Nephron progenitor cell (in vitro differentiated cells): ENCODE data around the gene KIF24.

ENCODE experiments used
- DNase-seq: peaks from one replicate; pipeline ENCODE4 v3.0.0; 2021
- H3K27ac Mint-ChIP-seq: 2 replicates; pipeline ENCODE4 v1.8.0; 2021; ENCODE audit warnings: mild to moderate bottlenecking, moderate library complexity, mixed read lengths
- H3K27me3 Mint-ChIP-seq: 2 replicates; pipeline ENCODE4 v1.8.0; 2021; ENCODE audit warnings: mild to moderate bottlenecking, low read depth, mixed read lengths; ENCODE audit not compliant: poor library complexity
- H3K36me3 Mint-ChIP-seq: 2 replicates; pipeline ENCODE4 v1.8.0; 2021; ENCODE audit warnings: low read depth, mixed read lengths
- H3K4me1 Mint-ChIP-seq: 2 replicates; pipeline ENCODE4 v1.8.0; 2021; ENCODE audit warnings: mixed read lengths
- H3K4me3 Mint-ChIP-seq: 2 replicates; pipeline ENCODE4 v1.8.0; 2021; ENCODE audit warnings: mild to moderate bottlenecking, moderate library complexity, mixed read lengths
- H3K9me3 Mint-ChIP-seq: 2 replicates; pipeline ENCODE4 v1.8.0; 2021; ENCODE audit warnings: mild to moderate bottlenecking, moderate library complexity, mixed read lengths
- TF ChIP-seq, protein P1 (sequence below): fragments of 200-600 bp; sonication (generic); IDR thresholded peaks from 2 replicates; pipeline ENCODE4 v1.5.0; 2021; ENCODE audit warnings: antibody characterized with exemption

Gene KIF24

DNA sequence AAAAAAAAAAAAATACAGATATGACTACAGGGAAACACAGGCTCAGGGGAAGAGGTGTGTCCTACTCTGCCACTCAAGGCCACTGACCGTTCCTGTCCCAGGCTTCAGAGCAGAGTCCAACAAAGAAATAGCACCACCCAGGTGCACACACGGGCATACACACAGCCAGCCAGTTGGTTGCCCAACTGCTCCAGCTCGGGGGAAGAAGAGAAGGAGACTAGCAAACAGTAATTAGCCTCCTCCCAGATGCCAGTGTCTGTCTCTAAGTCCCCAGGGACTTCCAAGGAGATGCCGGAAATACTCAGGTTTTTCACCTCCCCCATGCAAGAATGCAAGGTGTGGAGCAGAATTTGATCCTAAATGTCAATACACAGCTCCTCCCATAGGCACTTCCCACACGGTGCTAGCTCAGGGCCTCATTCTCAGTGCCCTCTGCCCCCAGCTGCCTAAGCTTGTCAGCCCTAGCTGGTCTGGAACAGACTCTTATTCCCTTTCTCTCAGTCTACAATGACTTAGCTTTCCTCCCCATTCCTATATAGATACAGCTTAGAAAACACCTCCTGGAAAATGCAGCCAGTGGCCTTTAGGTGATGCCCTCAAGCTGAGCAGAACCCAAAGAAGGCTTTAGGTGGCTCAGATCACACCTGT, 46.0 kb upstream of the KIF24 start:
- Mint-ChIP-seq H3K4me3 (peak overlapping the region; percentile 87), H3K4me1 (peaks cover 38% of the 10 kb centered on the region), H3K27me3 (peaks cover 50% of the 10 kb centered on the region), H3K36me3 (peaks cover 30% of the 10 kb centered on the region), H3K9me3 (peaks cover 18% of the 10 kb centered on the region), H3K27ac (no peak overlapping the region)
- TF ChIP-seq, protein P1, sequence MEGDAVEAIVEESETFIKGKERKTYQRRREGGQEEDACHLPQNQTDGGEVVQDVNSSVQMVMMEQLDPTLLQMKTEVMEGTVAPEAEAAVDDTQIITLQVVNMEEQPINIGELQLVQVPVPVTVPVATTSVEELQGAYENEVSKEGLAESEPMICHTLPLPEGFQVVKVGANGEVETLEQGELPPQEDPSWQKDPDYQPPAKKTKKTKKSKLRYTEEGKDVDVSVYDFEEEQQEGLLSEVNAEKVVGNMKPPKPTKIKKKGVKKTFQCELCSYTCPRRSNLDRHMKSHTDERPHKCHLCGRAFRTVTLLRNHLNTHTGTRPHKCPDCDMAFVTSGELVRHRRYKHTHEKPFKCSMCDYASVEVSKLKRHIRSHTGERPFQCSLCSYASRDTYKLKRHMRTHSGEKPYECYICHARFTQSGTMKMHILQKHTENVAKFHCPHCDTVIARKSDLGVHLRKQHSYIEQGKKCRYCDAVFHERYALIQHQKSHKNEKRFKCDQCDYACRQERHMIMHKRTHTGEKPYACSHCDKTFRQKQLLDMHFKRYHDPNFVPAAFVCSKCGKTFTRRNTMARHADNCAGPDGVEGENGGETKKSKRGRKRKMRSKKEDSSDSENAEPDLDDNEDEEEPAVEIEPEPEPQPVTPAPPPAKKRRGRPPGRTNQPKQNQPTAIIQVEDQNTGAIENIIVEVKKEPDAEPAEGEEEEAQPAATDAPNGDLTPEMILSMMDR: no peak
- no peak for DNase-seq

DNA sequence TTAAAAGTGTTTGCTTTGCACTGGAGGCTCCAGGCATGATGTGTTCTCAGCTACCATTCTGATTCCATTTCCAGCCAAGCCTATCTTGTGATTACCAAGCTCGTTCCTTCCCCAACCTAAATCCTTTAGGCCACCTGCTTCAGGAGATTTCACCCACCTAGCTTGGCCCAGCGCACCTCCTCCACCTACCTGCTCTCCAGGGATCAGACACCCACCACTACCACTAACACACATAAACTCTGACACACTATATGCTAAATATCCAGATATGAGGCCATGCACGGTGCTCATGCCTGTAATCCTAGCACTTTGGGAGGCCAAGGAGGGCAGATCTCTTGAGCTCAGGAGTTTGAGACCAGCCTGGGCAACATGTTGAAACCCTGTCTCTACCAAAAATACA, 45.3 kb upstream of the KIF24 start:
- H3K4me3 Mint-ChIP-seq: no peak overlapping the region

DNA sequence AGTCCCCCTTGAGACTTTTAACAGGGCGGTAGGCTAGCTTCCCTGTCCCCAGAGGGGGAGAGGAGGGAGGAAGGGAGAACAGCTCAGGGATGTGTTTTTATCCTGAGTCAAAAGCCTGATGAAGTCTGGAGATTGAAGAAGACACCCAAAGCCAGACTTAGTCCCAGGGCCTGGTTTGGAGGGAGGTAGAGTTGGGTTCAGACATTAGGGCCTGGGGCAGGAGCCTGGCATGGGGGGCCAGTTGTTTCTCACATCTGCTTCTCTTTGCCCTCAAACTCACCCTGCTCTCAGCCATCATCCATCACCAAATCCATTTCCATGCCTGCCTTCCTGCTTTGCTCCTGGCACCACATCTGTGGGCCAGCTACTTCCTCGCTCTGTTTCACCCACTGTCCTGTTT, 44.7 kb upstream of the KIF24 start:
- TF ChIP-seq, protein P1: no peak
- no peak for DNase-seq
- Mint-ChIP-seq H3K9me3 (peaks cover 26% of the 10 kb centered on the region), H3K36me3 (peaks cover 37% of the 10 kb centered on the region), H3K4me3 (no peak overlapping the region), H3K27me3 (peaks cover 38% of the 10 kb centered on the region), H3K27ac (no peak overlapping the region), H3K4me1 (peaks cover 32% of the 10 kb centered on the region)

More for the DNA sequence above, 45.3 kb upstream of the KIF24 start:
- no peak for DNase-seq
- Mint-ChIP-seq H3K4me1 (peaks cover 35% of the 10 kb centered on the region), H3K9me3 (peaks cover 20% of the 10 kb centered on the region), H3K36me3 (peaks cover 34% of the 10 kb centered on the region), H3K27me3 (peaks cover 43% of the 10 kb centered on the region), H3K27ac (no peak overlapping the region)
- TF ChIP-seq, protein P1: no peak

DNA sequence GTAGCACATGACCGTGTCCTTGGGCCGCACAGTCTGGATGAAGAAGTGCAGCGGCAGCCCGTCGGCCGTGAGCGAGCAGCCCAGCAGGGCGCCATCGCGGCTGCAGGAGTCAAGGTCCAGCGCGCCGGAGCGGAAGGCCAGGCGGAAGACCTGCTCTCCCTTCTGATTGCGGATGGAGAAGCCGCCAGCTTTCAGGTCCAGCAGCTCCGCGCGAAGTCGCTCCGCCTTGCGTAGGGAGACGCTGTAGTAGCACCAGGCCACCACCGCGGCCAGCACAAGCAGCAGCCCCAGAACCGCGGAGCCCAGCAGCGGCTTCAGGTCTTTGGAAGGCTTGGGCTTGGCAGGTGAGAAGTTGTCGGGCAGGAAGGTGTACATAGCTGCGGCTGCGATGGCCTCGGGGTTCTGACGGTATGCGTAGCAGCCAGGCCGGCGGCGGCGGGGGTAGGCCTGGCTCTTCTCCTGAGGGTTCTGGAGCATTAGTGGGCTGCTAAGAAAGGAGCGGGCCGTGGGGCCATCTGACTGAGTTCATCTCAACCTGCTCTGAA, 43.5 kb upstream of the KIF24 start:
- TF ChIP-seq, protein P1: no peak
- Mint-ChIP-seq H3K36me3 (peaks cover 44% of the 10 kb centered on the region), H3K9me3 (peaks cover 37% of the 10 kb centered on the region), H3K27me3 (peaks cover 25% of the 10 kb centered on the region), H3K27ac (no peak overlapping the region), H3K4me3 (no peak overlapping the region), H3K4me1 (peaks cover 32% of the 10 kb centered on the region)
- DNase-seq: no peak

DNA sequence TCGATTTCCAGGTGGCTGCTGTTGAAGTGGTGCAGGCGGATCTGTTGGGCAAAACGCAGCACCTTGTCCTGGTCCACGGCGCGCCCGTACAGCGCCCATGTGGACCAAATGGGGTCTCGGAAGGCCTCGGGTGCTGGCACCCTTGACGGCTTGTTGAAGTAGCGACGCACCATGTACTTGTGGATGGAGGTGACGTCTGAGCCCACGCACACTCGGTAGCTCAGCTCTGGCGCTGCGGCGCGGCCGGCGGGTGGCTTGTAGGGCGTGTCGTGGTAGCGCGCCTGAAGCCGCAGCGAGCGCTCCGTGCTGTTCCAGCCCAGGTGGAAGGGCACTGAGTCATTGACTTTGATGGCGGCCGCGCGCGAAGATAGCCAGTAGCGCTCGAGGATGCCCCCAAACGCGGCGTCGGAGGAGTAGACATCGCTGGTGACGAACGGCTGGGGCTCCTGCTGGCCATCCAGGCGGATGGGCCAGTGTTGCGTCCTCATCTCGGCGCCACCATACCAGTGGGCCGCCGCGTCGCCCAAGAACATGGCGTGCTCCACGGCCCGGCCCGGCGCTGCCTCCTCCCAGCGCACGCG, 42.9 kb upstream of the KIF24 start:
- H3K27me3 Mint-ChIP-seq: peaks cover 20% of the 10 kb centered on the region
- H3K36me3 Mint-ChIP-seq: peaks cover 50% of the 10 kb centered on the region
- DNase-seq: no peak
- H3K27ac Mint-ChIP-seq: no peak overlapping the region
- peaks cover 32% of the 10 kb centered on the region for H3K4me1 Mint-ChIP-seq
- peaks cover 42% of the 10 kb centered on the region for H3K9me3 Mint-ChIP-seq
- H3K4me3 Mint-ChIP-seq: no peak overlapping the region
- TF ChIP-seq, protein P1: no peak
